Measurements from ENCODE around the gene FRK.
A peak's percentile ranks its signal among the peaks of the same experiment; 100 is the strongest.

The FRK gene

DNA sequence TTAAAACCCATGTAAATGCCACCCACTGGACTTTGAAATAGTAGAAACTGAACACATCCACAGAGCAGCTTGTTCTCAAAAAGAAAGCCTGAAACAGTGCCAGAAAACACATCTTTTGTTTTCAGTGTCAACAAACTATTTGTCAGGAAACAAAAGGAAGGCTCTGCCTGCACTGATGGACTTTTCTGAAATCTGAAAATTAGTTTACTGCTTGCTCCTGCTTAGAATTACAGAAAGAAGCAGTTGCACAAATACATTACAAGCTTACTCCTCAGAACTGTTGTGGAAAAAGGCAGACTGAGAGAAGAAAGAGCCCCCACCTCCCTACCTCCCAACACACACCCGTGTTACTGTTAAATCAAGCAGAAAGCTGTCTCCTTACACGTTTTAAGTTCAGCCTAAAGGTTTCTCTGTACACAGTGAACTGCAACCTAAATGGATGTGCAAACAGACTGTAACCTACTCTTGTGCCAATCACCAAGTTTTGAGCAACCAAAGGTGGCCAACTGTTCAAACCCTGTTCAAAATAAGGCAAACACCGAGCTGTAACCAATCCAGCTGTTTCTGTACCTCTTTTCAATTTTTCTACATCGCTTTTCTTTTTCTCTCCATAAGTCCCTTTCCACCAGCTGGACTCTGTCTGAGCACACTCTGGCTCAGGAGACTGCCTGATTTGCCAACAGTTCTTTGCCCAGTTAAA, 43.7 kb downstream of the FRK start:
- H3K36me3 ChIP-seq (ENCODE audit: control insufficient read depth, insufficient read depth, low read length) = no peaks in the 10 kb centered on the region
- H3K4me3 ChIP-seq (replicated peaks; ENCODE audit: low read depth, low read length) = no peak overlapping the region
- TF ChIP-seq CTCF (IDR thresholded peaks at IDR 0.05; ENCODE audit: insufficient read depth, low read length, poor library complexity, severe bottlenecking) = no peak
- H3K27me3 ChIP-seq (replicated peaks; ENCODE audit: control insufficient read depth, insufficient read depth, low read length) = no peaks in the 10 kb centered on the region
- DNase-seq (ENCODE audit: extremely low read depth, insufficient read length) = no peak

DNA sequence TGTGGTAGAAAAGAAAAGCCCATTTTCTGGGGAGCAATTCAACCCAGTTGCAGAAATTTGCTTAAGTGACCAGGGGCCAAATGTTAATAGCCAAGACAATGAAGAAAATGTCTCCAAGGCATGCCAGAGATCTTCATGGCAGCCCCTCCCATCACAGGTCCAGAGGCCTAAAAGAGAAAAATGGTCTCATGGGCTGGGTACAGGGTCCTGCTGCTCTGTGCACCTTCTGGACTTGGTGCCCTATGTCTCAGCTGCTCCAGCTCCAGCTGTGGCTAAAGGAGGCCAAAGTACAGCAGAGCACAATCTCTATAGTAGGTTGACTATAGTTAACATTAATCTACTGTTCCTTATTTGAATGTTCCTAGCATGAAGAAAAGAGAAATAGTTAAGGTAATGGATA, 44.7 kb downstream of the FRK start:
- no peak for TF ChIP-seq CTCF (IDR thresholded peaks at IDR 0.05; ENCODE audit: insufficient read depth, low read length, poor library complexity, severe bottlenecking)
- no peaks in the 10 kb centered on the region for H3K27me3 ChIP-seq (replicated peaks; ENCODE audit: control insufficient read depth, insufficient read depth, low read length)
- H3K4me3 ChIP-seq (replicated peaks; ENCODE audit: low read depth, low read length) = no peak overlapping the region
- no peak for DNase-seq (ENCODE audit: extremely low read depth, insufficient read length)
- H3K36me3 ChIP-seq (ENCODE audit: control insufficient read depth, insufficient read depth, low read length) = no peaks in the 10 kb centered on the region

GRCh38 chr6:116015561-116015960, 45.1 kb downstream of the FRK start:
- Histone ChIP-seq H3K36me3 (ENCODE audit: control insufficient read depth, insufficient read depth, low read length) (no peaks in the 10 kb centered on the region), H3K4me3 (replicated peaks; ENCODE audit: low read depth, low read length) (no peak overlapping the region), H3K27me3 (replicated peaks; ENCODE audit: control insufficient read depth, insufficient read depth, low read length) (no peaks in the 10 kb centered on the region)
- no peak for DNase-seq (ENCODE audit: extremely low read depth, insufficient read length)
- no peak for TF ChIP-seq CTCF (IDR thresholded peaks at IDR 0.05; ENCODE audit: insufficient read depth, low read length, poor library complexity, severe bottlenecking)

DNA sequence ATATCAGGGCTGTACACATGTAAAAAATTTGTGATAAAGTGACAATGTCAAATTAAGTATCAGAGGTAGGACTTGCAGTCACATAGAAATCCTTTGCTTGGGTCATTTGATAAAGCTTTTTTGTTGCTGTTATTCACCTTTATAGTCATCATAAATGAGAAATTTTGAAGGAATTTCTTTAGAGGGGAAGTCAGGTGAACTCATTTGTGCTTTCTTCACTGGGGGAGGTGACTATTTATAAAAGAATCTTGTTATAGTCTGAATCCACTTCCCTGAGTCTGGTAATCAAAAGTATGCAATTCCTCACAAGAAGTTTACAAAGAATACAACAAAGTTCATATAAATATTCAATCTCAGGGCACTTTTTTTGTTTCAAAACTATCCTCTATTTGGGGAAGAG, 47.7 kb downstream of the FRK start:
- no peak for TF ChIP-seq CTCF (IDR thresholded peaks at IDR 0.05; ENCODE audit: insufficient read depth, low read length, poor library complexity, severe bottlenecking)
- DNase-seq (ENCODE audit: extremely low read depth, insufficient read length) = no peak
- no peaks in the 10 kb centered on the region for H3K36me3 ChIP-seq (ENCODE audit: control insufficient read depth, insufficient read depth, low read length)
- no peak overlapping the region for H3K4me3 ChIP-seq (replicated peaks; ENCODE audit: low read depth, low read length)
- H3K27me3 ChIP-seq (replicated peaks; ENCODE audit: control insufficient read depth, insufficient read depth, low read length) = no peaks in the 10 kb centered on the region

- Histone ChIP-seq H3K36me3 (ENCODE audit: control insufficient read depth, insufficient read depth, low read length) (no peaks in the 10 kb centered on the region), H3K27me3 (replicated peaks; ENCODE audit: control insufficient read depth, insufficient read depth, low read length) (no peaks in the 10 kb centered on the region), H3K4me3 (replicated peaks; ENCODE audit: low read depth, low read length) (no peak overlapping the region)
- no peak for TF ChIP-seq CTCF (IDR thresholded peaks at IDR 0.05; ENCODE audit: insufficient read depth, low read length, poor library complexity, severe bottlenecking)
- DNase-seq (ENCODE audit: extremely low read depth, insufficient read length) = no peak
Measured at GRCh38 chr6:116012471-116012949, 48.2 kb downstream of the FRK start.

DNA sequence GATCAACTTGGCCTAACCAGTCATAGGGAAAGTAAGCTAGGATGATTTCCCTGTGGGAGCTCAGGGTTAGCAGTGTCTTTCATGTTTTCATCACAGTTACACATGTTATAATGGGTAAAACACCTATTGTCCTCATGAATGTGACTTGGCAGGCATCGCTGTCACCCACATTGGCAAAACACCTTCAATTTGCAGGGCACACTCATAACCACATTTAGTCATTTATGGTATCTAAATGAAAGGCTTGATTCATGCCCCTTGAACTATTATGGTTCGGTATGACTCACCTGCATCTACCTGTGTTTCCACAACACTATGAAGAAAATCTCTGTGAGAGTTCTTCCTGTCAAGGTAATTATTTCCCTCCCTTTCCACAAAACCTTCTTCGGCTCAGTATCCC, 49.2 kb downstream of the FRK start:
- Histone ChIP-seq H3K4me3 (replicated peaks; ENCODE audit: low read depth, low read length) (no peak overlapping the region), H3K36me3 (ENCODE audit: control insufficient read depth, insufficient read depth, low read length) (no peaks in the 10 kb centered on the region), H3K27me3 (replicated peaks; ENCODE audit: control insufficient read depth, insufficient read depth, low read length) (no peaks in the 10 kb centered on the region)
- DNase-seq (ENCODE audit: extremely low read depth, insufficient read length) = peak; percentile 45
- TF ChIP-seq CTCF (IDR thresholded peaks at IDR 0.05; ENCODE audit: insufficient read depth, low read length, poor library complexity, severe bottlenecking) = no peak

All from GM06990 (cell line).